NCI-H1417 treated with DMSO at 0.1 percent for 48 hours (cell line): Measurements from ENCODE around the gene AKNAD1.

Experiments used
- DNase-seq: peaks from one replicate; lab custom pipeline; 2025; lab: John Stamatoyannopoulos, UW

AKNAD1 gene

GRCh38 chr1:108780937-108781574 lies 75.8 kb downstream of the AKNAD1 start:
- peak; percentile 2 for DNase-seq

DNA sequence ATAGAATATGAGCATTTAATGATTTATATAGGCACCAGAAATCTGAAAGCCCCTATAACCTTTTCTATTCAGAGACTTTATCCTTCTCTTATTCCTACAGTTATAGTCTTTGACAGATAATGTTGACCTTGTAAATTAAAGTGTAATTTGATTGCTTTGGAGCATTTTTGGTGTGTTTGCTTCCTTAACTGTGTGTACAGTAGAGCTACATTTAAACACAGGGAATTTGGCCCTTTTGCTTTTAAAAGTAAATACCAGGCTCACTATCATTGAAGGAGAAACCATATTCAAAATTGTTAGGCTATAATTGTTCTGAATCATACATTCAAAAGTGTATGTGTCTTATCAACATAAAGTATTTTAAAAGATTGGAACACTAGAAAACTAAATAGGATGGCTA lies 77.4 kb downstream of the AKNAD1 start:
- DNase-seq, result no peak

- DNase-seq, result no peak
These were observed 79.1 kb downstream of the AKNAD1 start for GRCh38 chr1:108777839-108778238.

- DNase-seq, result no peak
These were observed 89.2 kb downstream of the AKNAD1 start for GRCh38 chr1:108767708-108768107.

GRCh38 chr1:108767115-108767514 lies 89.8 kb downstream of the AKNAD1 start:
- DNase-seq, result no peak
